Fibroblast of skin of scalp (primary cell): ENCODE results near the gene SHC2.
"Not testable (repeated sequence)": the region's sequence is repeated elsewhere in the genome, so short reads cannot be mapped to it uniquely, and the experiment has no call there.

Experiments used
- DNase-seq: peaks from one replicate; pipeline ENCODE4 v3.0.0-alpha.2; 2013

Gene SHC2

DNA sequence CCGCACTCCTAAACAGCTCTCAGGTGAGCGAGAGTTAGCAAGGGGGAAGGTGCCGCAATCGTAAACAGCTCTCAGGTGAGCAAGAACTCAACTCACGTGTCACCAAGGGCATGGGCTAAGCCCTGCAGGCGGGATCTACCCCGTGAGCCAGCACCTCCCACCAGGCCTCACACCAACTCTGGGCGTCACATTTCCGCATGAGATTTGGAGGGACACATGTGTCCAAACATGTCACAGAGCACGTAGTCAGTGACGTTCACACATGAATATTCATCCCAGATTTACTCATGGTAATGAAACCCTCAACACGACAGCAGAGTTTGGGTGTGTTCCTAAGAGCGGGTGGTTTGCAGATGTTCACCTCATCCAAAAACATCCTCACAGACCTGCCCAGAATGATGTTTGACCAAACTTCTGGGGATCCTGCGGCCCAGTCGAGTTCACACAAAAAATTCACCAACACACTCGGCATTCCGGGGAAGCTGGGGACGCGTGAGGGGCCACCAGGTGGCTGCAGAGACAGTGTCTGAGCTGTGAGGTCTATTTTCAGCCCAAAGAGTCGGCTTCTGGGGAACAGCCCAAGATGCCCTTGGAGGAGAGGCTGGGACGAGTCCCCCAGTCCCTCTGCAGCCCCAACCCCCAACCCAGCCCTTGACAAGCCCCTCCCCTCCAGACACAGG lies 71.4 kb downstream of the SHC2 start:
- DNase-seq: no peak

DNA sequence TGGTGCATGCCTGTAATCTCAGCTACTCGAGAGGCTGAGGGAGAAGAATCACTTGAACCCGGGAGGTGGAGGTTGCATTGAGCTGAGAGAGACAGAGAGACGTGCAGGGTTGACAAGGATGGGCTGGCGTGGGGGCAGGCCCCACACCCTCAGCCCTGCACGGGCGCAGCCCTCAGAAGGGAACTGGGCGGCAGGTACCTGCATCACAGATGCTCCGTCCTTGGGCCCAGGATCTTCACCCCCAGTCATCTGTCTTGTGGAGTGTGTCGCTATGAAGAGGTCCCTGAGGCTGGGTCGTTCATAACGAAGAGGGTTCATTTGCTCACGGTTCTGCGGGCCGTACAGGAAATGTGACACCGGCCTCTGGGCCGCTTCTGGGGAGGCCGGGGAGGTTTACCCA lies 72.1 kb downstream of the SHC2 start:
- no peak for DNase-seq

DNA sequence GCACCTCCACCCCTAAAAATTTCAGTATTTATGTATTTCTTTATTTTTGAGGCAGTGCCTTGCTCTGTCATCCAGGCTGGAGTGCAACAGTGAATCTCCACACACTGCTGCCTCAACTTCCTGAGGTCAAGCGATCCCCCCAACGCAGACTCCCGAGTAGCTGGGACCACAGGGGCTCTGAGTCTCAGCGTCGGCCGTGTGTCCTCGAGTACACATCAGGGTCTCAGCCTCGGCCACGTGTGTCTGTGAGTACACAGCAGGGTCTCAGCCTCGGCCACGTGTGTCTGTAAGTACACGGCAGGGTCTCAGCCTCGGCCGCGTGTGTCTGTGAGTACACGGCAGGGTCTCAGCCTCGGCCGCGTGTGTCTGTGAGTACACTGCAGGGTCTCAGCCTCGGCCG lies 73.1 kb downstream of the SHC2 start:
- no peak for DNase-seq

DNA sequence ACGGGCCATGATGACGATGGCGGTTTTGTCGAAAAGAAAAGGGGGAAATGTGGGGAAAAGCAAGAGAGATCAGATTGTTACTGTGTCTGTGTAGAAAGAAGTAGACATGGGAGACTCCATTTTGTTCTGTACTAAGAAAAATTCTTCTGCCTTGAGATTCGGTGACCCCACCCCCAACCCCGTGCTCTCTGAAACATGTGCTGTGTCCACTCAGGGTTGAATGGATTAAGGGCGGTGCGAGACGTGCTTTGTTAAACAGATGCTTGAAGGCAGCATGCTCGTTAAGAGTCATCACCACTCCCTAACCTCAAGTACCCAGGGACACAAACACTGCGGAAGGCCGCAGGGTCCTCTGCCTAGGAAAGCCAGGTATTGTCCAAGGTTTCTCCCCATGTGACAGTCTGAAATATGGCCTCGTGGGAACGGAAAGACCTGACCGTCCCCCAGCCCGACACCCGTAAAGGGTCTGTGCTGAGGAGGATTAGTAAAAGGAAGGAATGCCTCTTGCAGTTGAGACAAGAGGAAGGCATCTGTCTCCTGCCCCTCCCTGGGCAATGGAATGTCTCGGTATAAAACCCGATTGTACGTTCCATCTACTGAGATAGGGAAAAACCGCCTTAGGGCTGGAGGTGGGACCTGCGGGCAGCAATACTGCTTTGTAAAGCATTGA lies 74.1 kb downstream of the SHC2 start:
- DNase-seq: not testable (repeated sequence)

DNA sequence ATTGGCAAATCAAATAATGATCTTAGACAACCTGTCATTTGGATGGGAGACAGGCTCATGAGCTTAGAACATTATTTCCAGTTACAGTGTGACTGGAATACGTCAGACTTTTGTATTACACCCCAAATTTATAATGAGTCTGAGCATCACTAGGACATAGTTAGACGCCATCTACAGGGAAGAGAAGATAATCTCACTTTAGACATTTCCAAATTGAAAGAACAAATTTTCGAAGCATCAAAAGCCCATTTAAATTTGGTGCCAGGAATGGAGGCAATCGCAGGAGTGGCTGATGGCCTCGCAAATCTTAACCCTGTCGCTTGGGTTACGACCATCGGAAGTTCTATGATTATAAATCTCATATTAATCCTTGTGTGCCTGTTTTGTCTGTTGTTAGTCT lies 74.6 kb downstream of the SHC2 start:
- DNase-seq: not testable (repeated sequence)

DNA sequence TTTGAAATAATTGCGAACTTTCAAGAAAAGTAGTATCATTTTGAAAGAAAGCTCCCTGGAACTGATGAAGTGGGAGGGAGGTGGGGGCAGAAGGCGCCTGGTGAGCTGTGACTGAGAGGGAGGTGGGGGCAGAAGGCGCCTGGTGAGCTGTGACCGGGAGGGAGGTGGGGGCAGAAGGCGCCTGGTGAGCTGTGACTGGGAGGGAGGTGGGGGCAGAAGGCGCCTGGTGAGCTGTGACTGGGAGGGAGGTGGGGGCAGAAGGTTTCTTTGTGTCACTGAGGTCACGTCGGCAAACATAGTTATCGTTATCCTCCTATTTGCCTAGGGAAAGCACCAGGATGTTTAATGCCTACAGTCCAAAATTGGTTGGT lies 76.0 kb downstream of the SHC2 start:
- DNase-seq: no peak

DNA sequence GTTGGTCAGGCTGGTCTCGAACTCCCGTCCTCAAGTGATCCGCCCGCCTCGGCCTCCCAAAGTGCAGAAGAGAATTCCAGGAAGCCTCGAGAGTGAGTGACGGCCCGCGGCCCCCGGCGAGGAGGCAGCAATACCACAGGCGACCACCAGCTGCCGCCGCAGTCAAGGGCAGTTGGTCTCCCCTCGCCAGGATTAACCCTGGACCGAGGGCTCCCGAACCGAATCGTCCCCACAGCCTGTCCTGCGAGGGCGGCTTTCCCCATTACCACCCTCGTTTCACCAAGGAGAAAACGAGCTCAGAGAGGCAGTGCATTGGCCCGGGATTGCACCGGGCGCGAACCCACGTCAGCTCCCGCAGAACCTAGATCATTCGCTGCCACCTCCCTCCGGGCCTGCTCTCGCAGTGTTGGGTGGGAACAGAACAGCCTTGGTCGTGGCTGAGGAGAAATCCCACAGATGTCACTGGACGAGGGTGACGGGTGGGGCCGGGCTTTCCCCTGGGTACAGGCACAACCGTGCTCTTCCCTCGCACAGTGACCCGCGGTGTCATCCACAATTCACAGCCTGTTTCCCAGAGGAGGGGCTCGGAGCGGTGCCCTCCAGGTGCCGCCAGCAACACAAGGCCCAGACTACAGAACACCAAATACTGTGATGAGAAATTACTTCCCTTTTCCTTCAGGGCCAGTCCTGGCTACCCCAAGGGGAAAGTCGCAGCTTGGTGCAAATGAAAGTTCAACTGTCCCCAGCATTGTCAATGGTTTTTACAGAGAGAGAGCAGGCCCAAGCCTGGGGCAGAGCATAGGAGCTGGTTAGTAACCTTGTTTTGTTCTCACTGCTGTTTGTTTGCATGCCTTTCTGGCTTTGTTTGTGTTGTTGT lies 76.7 kb downstream of the SHC2 start:
- peak; percentile 10 for DNase-seq

DNA sequence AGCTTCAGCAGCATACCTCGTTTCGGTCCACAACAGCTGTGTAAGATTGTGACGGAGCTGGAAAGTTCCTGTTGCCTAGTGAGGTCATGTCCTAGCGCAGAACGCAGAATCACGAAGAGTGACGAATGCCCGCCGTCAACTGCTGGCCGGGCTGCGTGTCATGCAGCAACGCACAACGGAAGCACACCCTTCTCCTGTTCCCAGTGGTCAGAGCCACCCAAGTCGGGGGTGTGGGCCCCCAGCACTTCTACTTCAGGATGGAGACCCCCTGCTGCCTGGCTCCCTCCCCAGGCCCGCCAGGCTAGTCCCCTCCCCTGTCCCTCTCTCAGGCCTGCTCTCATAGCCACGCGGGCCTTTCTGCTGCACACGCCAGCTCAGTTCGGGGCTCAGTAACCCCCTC lies 77.8 kb downstream of the SHC2 start:
- DNase-seq: no peak

DNA sequence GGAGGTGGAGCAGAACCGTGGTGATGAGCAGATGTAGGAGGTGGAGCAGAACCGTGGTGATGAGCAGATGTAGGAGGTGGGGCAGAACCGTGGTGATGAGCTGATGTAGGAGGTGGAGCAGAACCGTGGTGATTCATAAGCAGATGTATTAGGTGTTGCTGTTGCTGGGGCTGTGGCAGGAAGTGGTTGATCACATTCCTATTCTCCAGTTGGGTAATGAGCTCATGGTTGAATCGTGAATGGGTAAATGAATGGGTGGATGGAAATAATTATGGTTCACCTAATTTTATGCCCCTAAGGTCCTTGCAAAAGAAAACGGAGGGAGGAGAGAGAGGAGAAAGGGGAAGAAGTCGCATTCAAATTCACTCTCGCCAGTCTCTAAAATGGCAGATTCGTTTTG lies 78.3 kb downstream of the SHC2 start:
- DNase-seq: peak; percentile 39

DNA sequence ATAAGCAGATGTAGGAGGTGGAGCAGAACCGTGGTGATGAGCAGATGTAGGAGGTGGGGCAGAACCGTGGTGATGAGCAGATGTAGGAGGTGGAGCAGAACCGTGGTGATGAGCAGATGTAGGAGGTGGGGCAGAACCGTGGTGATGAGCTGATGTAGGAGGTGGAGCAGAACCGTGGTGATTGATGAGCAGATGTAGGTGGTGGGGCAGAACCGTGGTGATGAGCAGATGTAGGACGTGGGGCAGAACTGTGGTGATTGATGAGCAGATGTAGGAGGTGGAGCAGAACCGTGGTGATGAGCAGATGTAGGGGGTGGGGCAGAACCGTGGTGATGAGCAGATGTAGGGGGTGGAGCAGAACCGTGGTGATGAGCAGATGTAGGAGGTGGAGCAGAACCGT lies 78.9 kb downstream of the SHC2 start:
- DNase-seq: not testable (repeated sequence)

DNA sequence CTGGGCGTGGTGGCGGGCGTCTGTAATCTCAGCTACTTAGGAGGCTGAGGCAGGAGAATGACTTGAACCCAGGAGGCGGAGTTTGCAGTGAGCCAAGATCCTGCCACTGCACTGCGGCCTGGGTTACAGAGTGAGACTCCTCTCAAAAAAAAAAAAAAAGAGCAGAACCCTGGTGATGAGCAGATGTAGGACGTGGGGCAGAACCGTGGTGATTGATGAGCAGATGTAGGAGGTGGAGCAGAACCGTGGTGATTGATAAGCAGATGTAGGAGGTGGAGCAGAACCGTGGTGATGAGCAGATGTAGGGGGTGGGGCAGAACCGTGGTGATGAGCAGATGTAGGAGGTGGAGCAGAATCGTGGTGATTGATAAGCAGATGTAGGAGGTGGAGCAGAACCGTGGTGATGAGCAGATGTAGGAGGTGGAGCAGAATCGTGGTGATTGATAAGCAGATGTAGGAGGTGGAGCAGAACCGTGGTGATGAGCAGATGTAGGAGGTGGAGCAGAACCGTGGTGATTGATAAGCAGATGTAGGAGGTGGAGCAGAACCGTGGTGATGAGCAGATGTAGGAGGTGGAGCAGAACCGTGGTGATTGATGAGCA lies 80.1 kb downstream of the SHC2 start:
- not testable (repeated sequence) for DNase-seq

DNA sequence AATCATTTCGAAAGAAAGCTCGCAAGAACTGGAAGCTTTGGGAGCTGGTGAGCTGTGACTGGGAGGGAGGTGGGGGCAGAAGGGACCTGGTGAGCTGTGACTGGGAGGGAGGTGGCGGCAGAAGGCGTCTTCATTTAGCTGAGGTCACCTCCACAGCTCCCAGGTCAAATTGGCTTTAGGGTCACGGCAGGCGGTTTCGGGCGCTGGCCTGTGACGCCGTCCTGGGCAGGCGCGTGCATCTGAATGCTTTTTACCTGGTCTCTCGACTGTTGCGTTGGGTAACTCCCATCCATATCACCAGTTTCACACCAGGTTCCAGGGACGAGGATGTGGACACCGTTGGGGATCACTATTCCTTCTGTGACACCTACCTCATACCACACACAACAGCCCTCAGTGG lies 81.0 kb downstream of the SHC2 start:
- DNase-seq: no peak

DNA sequence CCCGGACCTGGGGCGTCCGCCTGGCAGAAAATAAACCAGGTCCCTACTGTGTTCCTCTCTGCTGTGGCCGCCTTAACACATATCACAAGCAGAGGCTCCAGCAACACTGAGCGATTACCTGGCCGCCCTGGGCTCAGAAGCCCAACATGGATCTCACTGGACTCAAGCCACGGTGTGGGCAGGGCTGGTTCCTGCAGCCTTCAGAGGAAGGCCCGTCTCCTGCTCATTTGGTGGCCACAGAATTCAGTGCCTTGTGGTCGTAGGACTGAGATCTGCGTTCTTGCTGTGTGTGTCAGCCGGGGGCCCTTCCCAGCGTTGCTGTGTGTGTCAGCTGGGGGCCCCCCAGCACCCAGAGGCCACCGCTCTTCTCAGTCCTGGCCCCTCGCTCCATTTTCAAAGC lies 82.1 kb downstream of the SHC2 start:
- no peak for DNase-seq

DNA sequence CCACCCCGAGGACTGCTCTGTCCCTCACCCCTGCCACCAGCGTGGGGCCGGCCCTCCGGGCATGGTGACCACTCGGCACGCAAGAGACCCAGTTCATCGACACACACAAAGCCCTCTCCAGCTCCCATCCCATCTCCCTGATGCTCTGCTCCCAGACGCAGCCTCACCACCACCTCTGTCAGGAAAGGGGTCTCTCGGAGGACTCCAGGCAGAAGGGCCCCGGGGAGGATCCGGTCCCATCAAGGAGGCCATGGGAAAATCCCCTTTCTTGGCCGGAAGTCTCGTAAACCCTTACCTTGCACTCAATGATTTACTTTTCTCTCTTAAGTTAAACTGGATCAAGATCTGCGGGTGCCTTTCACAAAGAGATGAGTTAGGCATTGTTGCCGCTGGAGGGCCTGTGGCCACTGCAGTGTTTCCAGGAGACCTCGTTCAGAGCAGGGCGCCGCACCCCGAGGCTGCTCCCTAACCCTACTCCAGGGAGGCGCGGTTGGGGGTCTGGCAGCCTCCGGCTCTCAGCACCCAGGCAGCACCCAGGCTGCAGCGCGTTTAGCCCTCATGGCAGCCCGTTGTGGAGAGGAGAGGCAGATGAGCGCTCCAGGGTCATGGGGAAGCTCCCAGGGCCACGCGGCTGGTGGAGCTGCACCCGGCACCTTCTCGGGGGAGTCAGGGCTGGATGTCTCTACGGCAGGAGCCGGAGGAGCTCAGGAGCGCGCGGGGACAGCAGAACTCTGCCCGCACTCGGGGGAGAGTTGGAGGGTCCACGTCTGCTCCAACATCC lies 82.8 kb downstream of the SHC2 start:
- DNase-seq: no peak

DNA sequence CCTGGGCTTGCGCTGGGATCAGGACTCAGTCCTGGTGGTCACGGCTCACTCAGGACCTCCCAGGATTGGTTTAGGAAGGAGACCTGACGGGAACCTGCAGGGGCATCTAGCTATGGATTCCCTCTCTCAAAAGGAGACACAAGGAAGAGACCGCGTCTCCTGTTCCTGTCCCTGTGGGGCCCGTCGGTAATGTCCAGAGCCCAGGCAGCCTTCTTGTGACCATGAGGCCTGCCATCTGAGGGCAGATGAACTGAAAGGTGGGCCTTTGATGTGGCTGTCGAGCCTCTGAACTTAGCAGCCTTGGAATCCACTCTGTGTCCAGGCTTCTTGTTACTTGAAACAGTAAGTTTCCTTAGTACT lies 84.7 kb downstream of the SHC2 start:
- no peak for DNase-seq

DNA sequence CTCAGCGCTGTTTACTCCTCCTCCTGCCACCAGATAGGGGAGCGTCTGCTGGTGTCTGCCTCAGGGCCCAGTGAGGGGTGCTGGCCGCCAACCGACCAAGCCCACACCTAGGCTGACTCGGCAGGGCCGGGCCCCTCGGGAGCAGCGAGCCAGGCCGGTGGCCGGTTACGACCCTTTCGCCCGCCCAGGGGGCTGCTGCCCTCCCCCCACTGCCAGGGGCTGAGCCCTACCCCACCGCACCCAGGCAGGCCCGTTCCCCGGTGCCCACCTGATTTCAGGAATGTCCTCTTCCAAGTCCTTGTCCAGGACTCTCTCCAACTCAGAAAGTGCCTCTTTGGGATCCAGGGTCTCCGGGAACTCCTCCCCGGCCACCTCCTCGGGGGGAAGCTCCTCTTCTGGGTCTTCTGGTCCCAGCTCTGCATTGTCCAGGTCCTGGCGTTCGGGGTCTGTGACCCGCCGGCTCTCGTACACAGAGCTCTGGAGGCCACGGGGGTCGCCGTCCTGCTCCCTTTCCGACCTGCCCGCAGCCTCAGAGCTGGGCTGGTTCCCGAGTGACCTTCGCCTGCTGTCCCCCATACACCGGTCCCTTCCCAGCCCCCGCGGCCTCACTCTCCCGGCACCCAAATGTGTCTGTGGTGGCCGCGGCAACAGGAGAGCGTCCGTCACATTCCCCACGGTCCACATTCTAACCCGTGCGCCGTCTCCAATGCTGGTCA lies 85.3 kb downstream of the SHC2 start:
- no peak for DNase-seq

DNA sequence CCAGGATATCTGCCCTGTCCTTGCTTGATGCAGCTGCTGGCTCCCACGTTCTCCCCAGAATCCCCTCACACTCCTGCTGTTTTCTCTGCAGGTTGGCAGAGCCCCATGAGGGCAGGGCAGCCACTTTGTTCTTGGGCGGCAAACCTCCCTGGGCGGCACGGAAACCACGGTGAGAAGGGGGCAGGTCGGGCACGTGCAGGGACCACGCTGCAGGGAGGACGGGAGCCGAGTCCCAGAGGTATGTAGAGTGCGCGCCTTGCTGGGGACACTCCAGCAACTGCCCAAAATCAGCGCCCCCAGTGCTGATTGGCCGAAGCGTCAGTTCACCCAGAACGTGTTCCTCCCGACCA lies 86.0 kb downstream of the SHC2 start:
- no peak for DNase-seq

DNA sequence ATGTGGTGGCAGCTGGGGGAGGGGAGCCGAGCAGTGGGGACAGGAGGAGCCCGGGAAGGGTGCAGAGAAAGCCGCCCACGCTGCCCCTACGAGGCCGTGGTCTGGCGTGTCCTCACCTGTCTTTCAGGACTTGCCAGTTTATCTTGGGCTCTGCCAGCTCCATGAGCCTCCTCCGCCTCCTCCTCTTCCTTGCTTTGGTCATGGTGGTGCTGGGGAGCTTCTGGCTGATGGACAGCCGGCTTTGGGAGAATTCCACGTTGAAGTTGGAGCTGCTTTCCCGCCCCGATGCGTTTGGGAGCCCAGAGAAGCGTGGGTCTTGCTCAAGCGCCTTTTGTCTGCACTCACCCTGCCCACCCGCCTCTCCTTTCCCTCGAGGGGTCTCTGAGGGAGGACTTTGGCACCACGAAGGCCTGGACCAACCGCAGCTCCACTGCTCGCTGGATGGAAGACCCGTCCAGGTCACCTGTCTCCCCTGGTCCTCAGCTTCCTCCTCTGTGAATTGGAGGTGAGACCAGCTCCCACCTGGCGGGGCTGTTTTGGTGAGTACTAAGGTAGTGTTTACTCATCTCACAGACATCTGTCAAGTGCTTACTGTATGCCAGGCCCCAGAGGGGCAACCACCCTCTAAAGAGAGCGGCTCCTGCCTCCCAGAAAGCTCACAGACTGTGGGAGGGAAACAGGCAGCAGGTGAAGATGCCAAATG lies 86.5 kb downstream of the SHC2 start:
- DNase-seq: no peak

DNA sequence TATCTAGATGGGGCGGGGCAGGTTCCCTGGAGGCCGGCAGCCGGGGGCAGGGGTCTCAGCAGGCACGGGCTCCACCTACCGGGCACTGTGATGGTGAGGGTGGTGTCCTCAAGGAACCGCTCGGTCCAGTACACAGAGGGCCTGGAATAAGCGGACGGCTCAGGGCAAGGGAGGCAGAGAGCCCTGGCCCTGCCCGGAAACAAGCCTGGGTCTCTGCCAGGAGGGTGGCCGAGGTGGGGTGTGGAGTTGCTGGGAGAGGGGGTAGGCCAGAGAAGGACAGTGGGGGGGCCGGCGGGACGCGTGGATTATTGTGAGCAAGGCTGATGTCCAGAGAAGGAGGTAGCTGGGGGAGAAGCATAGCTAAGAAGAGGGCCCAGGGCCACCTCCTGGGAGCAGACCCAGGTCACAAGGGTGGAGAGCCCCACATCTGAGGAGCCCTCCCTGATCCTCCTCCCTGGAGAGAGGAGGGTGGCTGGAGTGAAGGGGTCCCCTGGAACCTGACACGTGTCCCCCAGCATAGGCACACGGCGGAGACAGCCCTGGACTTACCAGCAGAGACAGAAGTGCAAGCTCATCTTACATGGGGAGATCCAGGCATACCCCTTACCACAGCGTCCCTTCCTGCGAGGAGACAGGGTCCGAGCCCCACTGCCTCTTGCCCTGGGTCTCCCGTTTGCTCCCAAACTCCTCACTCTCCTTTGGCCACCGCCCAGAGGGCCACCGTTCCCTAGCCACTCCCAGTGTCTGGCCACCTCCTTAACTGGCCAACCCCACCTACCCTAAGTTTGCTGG lies 87.2 kb downstream of the SHC2 start:
- DNase-seq: no peak

DNA sequence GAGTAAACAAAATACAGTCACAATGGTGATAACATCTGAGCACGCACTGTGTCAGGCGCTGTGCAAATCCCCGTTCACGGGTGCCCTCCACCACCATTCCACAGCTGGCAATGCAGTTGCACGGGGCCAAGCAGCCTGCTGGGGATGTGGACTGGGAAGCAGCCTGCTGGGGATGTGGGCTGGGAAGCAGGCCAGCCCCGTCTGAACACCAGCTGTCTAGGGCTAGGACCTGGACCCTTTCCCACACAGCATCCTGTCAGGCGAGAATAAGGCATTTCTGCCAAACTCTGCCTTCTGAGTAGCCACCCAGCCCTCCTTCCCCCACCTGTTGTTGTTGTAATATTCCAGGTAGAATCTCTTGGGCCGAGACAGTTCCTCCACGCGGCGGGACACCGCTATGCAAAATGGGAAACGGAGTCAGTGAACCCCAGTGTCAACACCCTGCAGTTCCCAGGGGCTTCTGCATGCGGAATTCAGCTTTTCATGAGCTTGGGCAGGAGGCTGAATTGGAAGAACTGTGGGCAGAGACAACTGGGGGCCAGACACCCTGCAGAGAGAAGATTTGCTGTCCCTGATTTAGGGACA lies 88.4 kb downstream of the SHC2 start:
- DNase-seq: peak; percentile 47
